Glutamatergic neuron (in vitro differentiated cells): ENCODE data around the gene CEACAM1. TPM values are rescaled to one million over a fixed set of nuclear protein-coding genes. Genes with fewer than 3 reads are reported as not detected.
"Not testable (repeated sequence)": the region's sequence is repeated elsewhere in the genome, so short reads cannot be mapped to it uniquely, and the experiment has no call there.

Experiments
- DNase-seq: peaks from one replicate; pipeline ENCODE4 v3.0.0; 2022
- H3K27ac Mint-ChIP-seq: one replicate; pipeline ENCODE4 v1.8.0; 2020; ENCODE audit warnings: mild to moderate bottlenecking, mixed read lengths, inconsistent platforms; ENCODE audit not compliant: unreplicated experiment
- H3K27me3 Mint-ChIP-seq: one replicate; pipeline ENCODE4 v1.8.0; 2020; ENCODE audit warnings: mild to moderate bottlenecking, moderate library complexity, mixed read lengths, inconsistent platforms; ENCODE audit not compliant: unreplicated experiment
- H3K36me3 Mint-ChIP-seq: one replicate; pipeline ENCODE4 v1.8.0; 2020; ENCODE audit warnings: mild to moderate bottlenecking, mixed read lengths, inconsistent platforms; ENCODE audit not compliant: unreplicated experiment
- H3K4me1 Mint-ChIP-seq: one replicate; pipeline ENCODE4 v1.8.0; 2020; ENCODE audit warnings: mild to moderate bottlenecking, low read depth, mixed read lengths, inconsistent platforms; ENCODE audit not compliant: unreplicated experiment
- H3K4me3 Mint-ChIP-seq: one replicate; pipeline ENCODE4 v1.8.0; 2020; ENCODE audit warnings: mild to moderate bottlenecking, mixed read lengths, inconsistent platforms; ENCODE audit not compliant: unreplicated experiment
- H3K9me3 Mint-ChIP-seq: one replicate; pipeline ENCODE4 v1.8.0; 2020; ENCODE audit warnings: mild to moderate bottlenecking, moderate library complexity, mixed read lengths, inconsistent platforms; ENCODE audit not compliant: unreplicated experiment
- CTCF ChIP-seq: fragments of 200-600 bp; sonication (generic); IDR thresholded peaks from one replicate; pipeline ENCODE4 v1.5.0; 2021; ENCODE audit not compliant: partially characterized antibody, unreplicated experiment
- total RNA-seq: library from RNA; stranded (reverse); fragmentation: NEBNext Ultra II Directional; extraction: Animal tissue kit (Norgen Biotek cat#: 25700); gene quantifications from one replicate; pipeline ENCODE4 v1.2.1, GENCODE V29; 2021; ENCODE audit not compliant: unreplicated experiment

Gene CEACAM1
- total RNA-seq, 1 donor from 2014 or later, result 0.44 TPM

GRCh38 chr19:42560731-42561130 is 32.5 kb upstream of the CEACAM1 start:
- H3K9me3 Mint-ChIP-seq, result peaks cover 5% of the 10 kb centered on the region

GRCh38 chr19:42558450-42559150 is 30.3 kb upstream of the CEACAM1 start:
- H3K4me1 Mint-ChIP-seq, result no peaks in the 10 kb centered on the region
- no peak for DNase-seq
- H3K9me3 Mint-ChIP-seq, result peaks cover 5% of the 10 kb centered on the region
- no peak overlapping the region for H3K4me3 Mint-ChIP-seq
- H3K36me3 Mint-ChIP-seq, result peaks cover 6% of the 10 kb centered on the region
- TF ChIP-seq CTCF, result no peak
- no peak overlapping the region for H3K27ac Mint-ChIP-seq
- peaks cover 5% of the 10 kb centered on the region for H3K27me3 Mint-ChIP-seq

More at GRCh38 chr19:42560731-42561130, 32.5 kb upstream of the CEACAM1 start:
- no peak for DNase-seq
- peaks cover 6% of the 10 kb centered on the region for H3K36me3 Mint-ChIP-seq
- no peaks in the 10 kb centered on the region for H3K4me1 Mint-ChIP-seq
- peaks cover 5% of the 10 kb centered on the region for H3K27me3 Mint-ChIP-seq
- H3K27ac Mint-ChIP-seq, result no peak overlapping the region
- no peak for TF ChIP-seq CTCF
- H3K4me3 Mint-ChIP-seq, result no peak overlapping the region

- not testable (repeated sequence) for H3K4me3 Mint-ChIP-seq, H3K9me3 Mint-ChIP-seq, H3K36me3 Mint-ChIP-seq, H3K27me3 Mint-ChIP-seq, H3K27ac Mint-ChIP-seq, H3K4me1 Mint-ChIP-seq, DNase-seq
Observed at GRCh38 chr19:42557386-42557871, 29.1 kb upstream of the CEACAM1 start.

- Mint-ChIP-seq H3K4me3 (no peak overlapping the region), H3K4me1 (no peaks in the 10 kb centered on the region), H3K27me3 (peaks cover 5% of the 10 kb centered on the region), H3K9me3 (peaks cover 10% of the 10 kb centered on the region), H3K27ac (no peak overlapping the region), H3K36me3 (peaks cover 19% of the 10 kb centered on the region)
- no peak for DNase-seq
- TF ChIP-seq CTCF, result no peak
Observed at GRCh38 chr19:42555801-42556200, 27.5 kb upstream of the CEACAM1 start.

- H3K27ac Mint-ChIP-seq, result no peak overlapping the region
- no peak overlapping the region for H3K4me3 Mint-ChIP-seq
Observed at GRCh38 chr19:42555317-42555716, 27.0 kb upstream of the CEACAM1 start.

More at GRCh38 chr19:42555317-42555716, 27.0 kb upstream of the CEACAM1 start:
- peaks cover 10% of the 10 kb centered on the region for H3K9me3 Mint-ChIP-seq
- DNase-seq, result no peak
- no peaks in the 10 kb centered on the region for H3K4me1 Mint-ChIP-seq
- no peak for TF ChIP-seq CTCF
- H3K36me3 Mint-ChIP-seq, result peaks cover 20% of the 10 kb centered on the region
- peaks cover 5% of the 10 kb centered on the region for H3K27me3 Mint-ChIP-seq
